GM21526 (cell line): ENCODE measurements around the gene CSNK1D.
"Not testable (repeated sequence)": the region's sequence is repeated elsewhere in the genome, so short reads cannot be mapped to it uniquely, and the experiment has no call there.

Source experiments
- ATAC-seq: cut with Tn5 transposase; IDR thresholded peaks from one replicate; pipeline ENCODE4 v1.9.1; 2021; ENCODE audit warnings: moderate library complexity; ENCODE audit not compliant: unreplicated experiment, low FRiP score

Gene CSNK1D

GRCh38 chr17:82199496-82199895 lies 74.0 kb downstream of the CSNK1D start:
- ATAC-seq, result no peak

- ATAC-seq, result no peak
Observed at GRCh38 chr17:82198092-82198491, 75.4 kb downstream of the CSNK1D start.

- ATAC-seq, result no peak
Observed at GRCh38 chr17:82195675-82196672, 77.5 kb downstream of the CSNK1D start.

- ATAC-seq, result no peak
Observed at GRCh38 chr17:82194765-82195164, 78.7 kb downstream of the CSNK1D start.

- no peak for ATAC-seq
Observed at GRCh38 chr17:82193520-82194220, 79.8 kb downstream of the CSNK1D start.

- ATAC-seq, result not testable (repeated sequence)
Observed at GRCh38 chr17:82193050-82193449, 80.5 kb downstream of the CSNK1D start.
